Measurements from ENCODE around the gene LGALS9. TPM values are rescaled to one million over a fixed set of nuclear protein-coding genes. Genes with fewer than 3 reads are reported as not detected.

The LGALS9 gene
- total RNA-seq, 1 donor from 2014 or later = 9.4 TPM

DNA sequence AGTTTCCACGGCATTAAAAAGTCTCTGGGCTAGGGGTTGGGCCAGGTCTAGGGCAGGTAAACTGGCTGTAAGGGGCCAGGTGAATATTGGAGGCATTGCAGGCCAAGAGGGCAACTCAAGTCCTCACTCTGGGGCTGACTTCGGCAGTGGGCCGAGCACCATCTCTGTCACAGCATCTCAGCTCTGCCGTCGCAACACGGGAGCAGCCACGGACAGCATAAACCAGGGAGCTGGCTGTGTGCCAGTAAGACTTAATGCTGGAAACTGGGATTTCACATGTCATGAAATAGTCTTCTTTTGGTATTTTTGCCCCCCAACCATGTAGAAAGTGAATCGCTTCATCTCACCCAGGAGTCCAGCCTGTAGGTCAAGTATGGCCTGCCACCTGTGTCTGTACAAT lies 12.6 kb upstream of the LGALS9 start:
- DNase-seq (ENCODE audit: low read depth) (no peak), FAIRE-seq (no peak)
- Histone ChIP-seq H2AFZ (ENCODE audit: low read depth, low read length) (no peak overlapping the region), H4K20me1 (ENCODE audit: insufficient read depth, low read length) (peaks cover 21% of the 10 kb centered on the region), H3K4me2 (ENCODE audit: low read length) (no peak overlapping the region), H3K4me1 (ENCODE audit: insufficient read depth, low read length) (no peaks in the 10 kb centered on the region), H3K9ac (ENCODE audit: low read length) (no peak overlapping the region), H3K79me2 (ENCODE audit: insufficient read depth, low read length) (no peaks in the 10 kb centered on the region), H3K36me3 (ENCODE audit: insufficient read depth, low read length) (peaks cover 38% of the 10 kb centered on the region), H3K9me3 (ENCODE audit: insufficient read depth, low read depth, low read length) (no peaks in the 10 kb centered on the region), H3K27ac (ENCODE audit: low read depth, low read length) (no peak overlapping the region), H3K27me3 (ENCODE audit: insufficient read depth, low read length) (no peaks in the 10 kb centered on the region), H3K4me3 (ENCODE audit: insufficient read depth, low read depth, low read length) (no peak overlapping the region)
- H3K36me3 Mint-ChIP-seq (ENCODE audit: low read depth, unreplicated experiment) = peaks cover 44% of the 10 kb centered on the region
- H3K27ac Mint-ChIP-seq (ENCODE audit: unreplicated experiment) = no peak overlapping the region
- H3K9me3 Mint-ChIP-seq (ENCODE audit: unreplicated experiment) = no peaks in the 10 kb centered on the region
- no peak overlapping the region for H3K4me3 Mint-ChIP-seq (ENCODE audit: unreplicated experiment)
- H3K4me1 Mint-ChIP-seq (ENCODE audit: low read depth, unreplicated experiment) = peaks cover 4% of the 10 kb centered on the region
- TF ChIP-seq EZH2 (IDR thresholded peaks at IDR 0.05; ENCODE audit: insufficient read depth, low read length) = no peak
- TF ChIP-seq, protein P1, sequence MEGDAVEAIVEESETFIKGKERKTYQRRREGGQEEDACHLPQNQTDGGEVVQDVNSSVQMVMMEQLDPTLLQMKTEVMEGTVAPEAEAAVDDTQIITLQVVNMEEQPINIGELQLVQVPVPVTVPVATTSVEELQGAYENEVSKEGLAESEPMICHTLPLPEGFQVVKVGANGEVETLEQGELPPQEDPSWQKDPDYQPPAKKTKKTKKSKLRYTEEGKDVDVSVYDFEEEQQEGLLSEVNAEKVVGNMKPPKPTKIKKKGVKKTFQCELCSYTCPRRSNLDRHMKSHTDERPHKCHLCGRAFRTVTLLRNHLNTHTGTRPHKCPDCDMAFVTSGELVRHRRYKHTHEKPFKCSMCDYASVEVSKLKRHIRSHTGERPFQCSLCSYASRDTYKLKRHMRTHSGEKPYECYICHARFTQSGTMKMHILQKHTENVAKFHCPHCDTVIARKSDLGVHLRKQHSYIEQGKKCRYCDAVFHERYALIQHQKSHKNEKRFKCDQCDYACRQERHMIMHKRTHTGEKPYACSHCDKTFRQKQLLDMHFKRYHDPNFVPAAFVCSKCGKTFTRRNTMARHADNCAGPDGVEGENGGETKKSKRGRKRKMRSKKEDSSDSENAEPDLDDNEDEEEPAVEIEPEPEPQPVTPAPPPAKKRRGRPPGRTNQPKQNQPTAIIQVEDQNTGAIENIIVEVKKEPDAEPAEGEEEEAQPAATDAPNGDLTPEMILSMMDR (IDR thresholded peaks at IDR 0.05; ENCODE audit: insufficient read depth, low read depth, low read length) = no peak
- no peaks in the 10 kb centered on the region for H3K27me3 Mint-ChIP-seq (ENCODE audit: low read depth, unreplicated experiment)

DNA sequence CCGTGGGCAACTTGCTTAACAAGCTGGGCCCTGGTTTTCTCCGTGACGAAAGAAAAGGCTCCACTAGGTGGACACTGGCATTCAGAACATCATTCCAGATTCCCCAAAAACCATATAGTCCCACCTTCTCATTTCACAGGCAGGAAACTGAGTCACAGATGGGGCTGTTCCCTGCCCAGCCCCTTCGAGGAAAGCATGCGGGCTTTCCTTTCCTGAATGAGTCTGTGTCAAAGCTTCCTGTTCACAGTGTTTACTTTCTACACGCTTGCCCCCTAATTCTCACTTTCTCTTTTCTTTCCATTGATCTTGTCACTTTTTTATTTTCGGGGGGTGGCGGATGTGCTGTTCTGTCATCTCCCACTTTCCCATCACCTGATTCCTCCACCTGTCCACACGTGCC lies 10.3 kb upstream of the LGALS9 start:
- H3K27me3 Mint-ChIP-seq (ENCODE audit: low read depth, unreplicated experiment) = no peaks in the 10 kb centered on the region
- no peaks in the 10 kb centered on the region for H3K4me1 ChIP-seq (ENCODE audit: insufficient read depth, low read length)
- H3K4me3 ChIP-seq (ENCODE audit: insufficient read depth, low read depth, low read length) = no peak overlapping the region
- no peak overlapping the region for H2AFZ ChIP-seq (ENCODE audit: low read depth, low read length)
- H3K4me2 ChIP-seq (ENCODE audit: low read length) = no peak overlapping the region
- H3K36me3 Mint-ChIP-seq (ENCODE audit: low read depth, unreplicated experiment) = peaks cover 48% of the 10 kb centered on the region
- no peak overlapping the region for H3K27ac Mint-ChIP-seq (ENCODE audit: unreplicated experiment)
- no peak for DNase-seq (ENCODE audit: low read depth)
- no peak overlapping the region for H3K4me3 Mint-ChIP-seq (ENCODE audit: unreplicated experiment)
- H3K4me1 Mint-ChIP-seq (ENCODE audit: low read depth, unreplicated experiment) = peaks cover 2% of the 10 kb centered on the region
- no peaks in the 10 kb centered on the region for H3K9me3 ChIP-seq (ENCODE audit: insufficient read depth, low read depth, low read length)
- peaks cover 40% of the 10 kb centered on the region for H3K36me3 ChIP-seq (ENCODE audit: insufficient read depth, low read length)
- H3K27ac ChIP-seq (ENCODE audit: low read depth, low read length) = no peak overlapping the region
- H3K79me2 ChIP-seq (ENCODE audit: insufficient read depth, low read length) = no peaks in the 10 kb centered on the region
- H3K9me3 Mint-ChIP-seq (ENCODE audit: unreplicated experiment) = no peaks in the 10 kb centered on the region
- TF ChIP-seq, protein P1 (IDR thresholded peaks at IDR 0.05; ENCODE audit: insufficient read depth, low read depth, low read length) = no peak
- TF ChIP-seq EZH2 (IDR thresholded peaks at IDR 0.05; ENCODE audit: insufficient read depth, low read length) = no peak
- no peak overlapping the region for H3K9ac ChIP-seq (ENCODE audit: low read length)
- H4K20me1 ChIP-seq (ENCODE audit: insufficient read depth, low read length) = peaks cover 23% of the 10 kb centered on the region
- no peaks in the 10 kb centered on the region for H3K27me3 ChIP-seq (ENCODE audit: insufficient read depth, low read length)
- no peak for FAIRE-seq

DNA sequence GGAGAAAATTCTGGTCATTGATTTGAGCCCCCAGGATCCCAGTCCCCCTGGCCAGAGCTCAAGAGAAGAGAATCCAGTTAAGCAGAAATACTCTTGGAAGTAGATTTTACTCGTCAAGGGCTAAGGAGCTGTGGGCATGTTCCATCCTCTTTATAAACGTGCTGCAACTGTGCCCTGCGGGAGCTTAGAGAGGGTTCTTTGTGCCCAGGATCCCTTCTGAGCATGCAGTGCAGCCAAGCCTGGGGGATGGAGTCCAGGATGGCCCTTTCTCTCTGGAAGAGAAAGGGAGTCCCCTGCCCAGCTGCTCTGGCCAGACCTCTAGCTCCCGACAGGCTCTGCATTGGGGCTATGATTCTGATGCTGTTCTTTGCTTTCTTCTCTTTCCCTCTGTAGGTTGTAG lies 9.5 kb upstream of the LGALS9 start:
- no peak overlapping the region for H2AFZ ChIP-seq (ENCODE audit: low read depth, low read length)
- H3K4me1 ChIP-seq (ENCODE audit: insufficient read depth, low read length) = no peaks in the 10 kb centered on the region
- peaks cover 37% of the 10 kb centered on the region for H3K36me3 ChIP-seq (ENCODE audit: insufficient read depth, low read length)
- H3K4me3 ChIP-seq (ENCODE audit: insufficient read depth, low read depth, low read length) = no peak overlapping the region
- no peaks in the 10 kb centered on the region for H3K79me2 ChIP-seq (ENCODE audit: insufficient read depth, low read length)
- Mint-ChIP-seq H3K9me3 (ENCODE audit: unreplicated experiment) (no peaks in the 10 kb centered on the region), H3K4me1 (ENCODE audit: low read depth, unreplicated experiment) (peaks cover 4% of the 10 kb centered on the region), H3K4me3 (ENCODE audit: unreplicated experiment) (no peak overlapping the region), H3K27me3 (ENCODE audit: low read depth, unreplicated experiment) (no peaks in the 10 kb centered on the region), H3K36me3 (ENCODE audit: low read depth, unreplicated experiment) (peaks cover 48% of the 10 kb centered on the region), H3K27ac (ENCODE audit: unreplicated experiment) (no peak overlapping the region)
- no peak overlapping the region for H3K9ac ChIP-seq (ENCODE audit: low read length)
- no peak for TF ChIP-seq EZH2 (IDR thresholded peaks at IDR 0.05; ENCODE audit: insufficient read depth, low read length)
- TF ChIP-seq, protein P1 (IDR thresholded peaks at IDR 0.05; ENCODE audit: insufficient read depth, low read depth, low read length) = no peak
- H4K20me1 ChIP-seq (ENCODE audit: insufficient read depth, low read length) = peaks cover 21% of the 10 kb centered on the region
- H3K9me3 ChIP-seq (ENCODE audit: insufficient read depth, low read depth, low read length) = no peaks in the 10 kb centered on the region
- FAIRE-seq (no peak), DNase-seq (ENCODE audit: low read depth) (no peak)
- H3K4me2 ChIP-seq (ENCODE audit: low read length) = no peak overlapping the region
- H3K27me3 ChIP-seq (ENCODE audit: insufficient read depth, low read length) = no peaks in the 10 kb centered on the region
- H3K27ac ChIP-seq (ENCODE audit: low read depth, low read length) = no peak overlapping the region
